ENCODE results near the gene TMEM14B.

The TMEM14B gene

DNA sequence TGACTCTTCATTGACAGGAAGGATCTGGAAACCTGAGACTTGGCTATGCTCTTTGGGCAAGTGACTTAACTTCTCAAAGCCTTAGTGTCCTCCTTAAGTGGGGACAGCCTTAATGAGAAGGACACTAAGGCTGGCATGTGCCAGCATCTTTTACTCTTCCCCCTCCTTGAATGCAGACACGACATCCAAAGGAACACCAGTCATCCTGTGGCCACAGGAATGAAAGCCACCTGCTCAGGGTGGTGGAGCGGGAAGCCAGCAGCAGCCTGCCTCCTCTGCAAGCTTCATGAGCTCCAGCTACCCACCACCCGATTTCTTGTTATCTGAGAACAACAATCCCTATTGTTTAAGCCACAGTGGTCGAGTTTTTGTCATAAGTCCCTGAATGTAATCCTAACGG lies 44.5 kb downstream of the TMEM14B start:
- H3K4me1 ChIP-seq (ENCODE audit: control insufficient read depth, insufficient read depth, low read length): no peaks in the 10 kb centered on the region

DNA sequence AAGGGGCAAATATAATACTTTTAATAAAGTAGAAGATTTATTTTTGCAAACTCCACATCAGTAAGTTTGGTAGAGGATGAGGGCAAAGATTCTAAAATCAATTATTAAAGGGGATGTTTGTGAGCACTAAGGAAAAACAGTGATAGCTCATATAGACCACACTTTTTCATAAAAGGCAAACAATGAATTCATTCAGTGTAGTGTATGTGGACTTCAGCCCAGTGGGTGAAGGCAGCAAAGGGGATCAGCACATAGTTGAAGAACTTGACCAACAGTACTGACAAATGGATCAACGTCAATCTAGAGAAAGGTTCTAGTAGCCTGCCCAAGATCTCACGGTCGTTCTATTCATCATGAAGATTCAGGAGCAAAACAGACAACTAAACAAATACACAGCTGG lies 45.4 kb downstream of the TMEM14B start:
- Histone ChIP-seq H3K27me3 (replicated peaks; ENCODE audit: control insufficient read depth, insufficient read depth, low read length) (no peaks in the 10 kb centered on the region), H3K4me3 (ENCODE audit: low read length) (no peak overlapping the region), H3K36me3 (ENCODE audit: control insufficient read depth, insufficient read depth, low read length, severe bottlenecking) (no peaks in the 10 kb centered on the region), H3K9me3 (ENCODE audit: control insufficient read depth, low read length) (no peaks in the 10 kb centered on the region), H3K4me1 (ENCODE audit: control insufficient read depth, insufficient read depth, low read length) (no peaks in the 10 kb centered on the region), H3K9ac (ENCODE audit: low read length) (no peak overlapping the region)
- no peak for DNase-seq (ENCODE audit: low read depth)

More for the DNA sequence above, 44.5 kb downstream of the TMEM14B start:
- no peak for DNase-seq (ENCODE audit: low read depth)
- Histone ChIP-seq H3K27me3 (replicated peaks; ENCODE audit: control insufficient read depth, insufficient read depth, low read length) (no peaks in the 10 kb centered on the region), H3K36me3 (ENCODE audit: control insufficient read depth, insufficient read depth, low read length, severe bottlenecking) (no peaks in the 10 kb centered on the region), H3K9me3 (ENCODE audit: control insufficient read depth, low read length) (no peaks in the 10 kb centered on the region), H3K4me3 (ENCODE audit: low read length) (no peak overlapping the region), H3K9ac (ENCODE audit: low read length) (no peak overlapping the region)

DNA sequence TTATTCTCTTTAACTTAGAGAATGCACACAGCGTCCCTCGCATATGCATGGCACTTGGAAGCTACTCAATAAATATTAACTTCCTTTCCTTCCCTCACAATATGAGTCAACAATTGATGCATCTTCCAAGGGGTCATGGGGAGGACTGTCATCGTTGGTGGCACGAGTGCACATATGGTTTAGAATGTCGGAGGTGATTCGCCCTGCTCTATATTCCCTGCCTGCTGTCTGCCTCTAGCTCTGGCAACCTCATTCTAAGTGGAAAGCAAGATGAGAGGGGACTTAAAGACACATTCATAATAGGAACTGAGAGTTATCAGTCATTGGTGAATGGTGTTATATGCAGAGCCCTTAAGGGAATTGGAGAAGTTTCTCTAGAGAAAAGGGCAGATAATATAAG lies 46.1 kb downstream of the TMEM14B start:
- no peaks in the 10 kb centered on the region for H3K4me1 ChIP-seq (ENCODE audit: control insufficient read depth, insufficient read depth, low read length)
- H3K27me3 ChIP-seq (replicated peaks; ENCODE audit: control insufficient read depth, insufficient read depth, low read length): no peaks in the 10 kb centered on the region
- H3K9me3 ChIP-seq (ENCODE audit: control insufficient read depth, low read length): no peaks in the 10 kb centered on the region
- no peak for DNase-seq (ENCODE audit: low read depth)
- no peaks in the 10 kb centered on the region for H3K36me3 ChIP-seq (ENCODE audit: control insufficient read depth, insufficient read depth, low read length, severe bottlenecking)
- no peak overlapping the region for H3K9ac ChIP-seq (ENCODE audit: low read length)
- H3K4me3 ChIP-seq (ENCODE audit: low read length): no peak overlapping the region

DNA sequence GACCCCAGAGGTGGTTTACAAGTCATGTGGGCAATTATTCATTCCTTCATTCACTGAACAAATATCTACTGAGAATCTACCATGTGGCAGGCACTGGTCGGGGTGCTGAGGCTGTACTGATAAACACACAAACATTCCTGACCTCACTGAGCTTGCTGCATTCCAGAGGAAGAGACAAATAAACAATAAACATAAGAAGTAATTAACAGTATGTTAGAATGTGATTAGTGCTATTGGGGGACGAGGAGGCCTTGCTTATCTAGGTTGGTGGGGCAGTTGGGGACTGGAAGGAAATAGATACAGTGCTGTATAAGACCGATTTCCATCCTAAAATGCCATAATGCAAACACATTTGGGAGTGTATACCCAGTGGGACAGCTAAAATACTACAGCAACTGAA lies 46.6 kb downstream of the TMEM14B start:
- no peak overlapping the region for H3K9ac ChIP-seq (ENCODE audit: low read length)
- DNase-seq (ENCODE audit: low read depth): no peak
- H3K9me3 ChIP-seq (ENCODE audit: control insufficient read depth, low read length): no peaks in the 10 kb centered on the region
- H3K27me3 ChIP-seq (replicated peaks; ENCODE audit: control insufficient read depth, insufficient read depth, low read length): no peaks in the 10 kb centered on the region
- no peak overlapping the region for H3K4me3 ChIP-seq (ENCODE audit: low read length)
- H3K36me3 ChIP-seq (ENCODE audit: control insufficient read depth, insufficient read depth, low read length, severe bottlenecking): no peaks in the 10 kb centered on the region
- H3K4me1 ChIP-seq (ENCODE audit: control insufficient read depth, insufficient read depth, low read length): no peaks in the 10 kb centered on the region

DNA sequence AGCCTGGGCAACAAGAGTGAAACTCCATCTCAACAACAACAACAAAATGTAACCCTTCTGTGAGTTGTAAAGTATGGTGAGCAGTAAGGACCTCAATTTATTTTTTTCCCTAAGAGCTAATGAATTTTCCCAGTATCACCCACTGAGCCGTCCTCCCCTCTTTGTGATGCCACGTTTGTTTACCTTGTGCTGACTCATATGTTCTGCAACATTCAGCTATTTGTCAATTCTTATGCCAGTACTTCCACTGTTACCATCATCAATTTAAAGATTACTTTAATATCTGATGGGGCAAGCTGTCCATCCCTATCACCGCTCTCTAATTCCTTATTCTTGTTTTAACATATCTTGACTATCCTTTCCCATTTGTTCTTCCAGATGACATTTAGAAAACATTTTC lies 53.2 kb downstream of the TMEM14B start:
- peak; percentile 37 for DNase-seq (ENCODE audit: low read depth)
- no peak overlapping the region for H3K9ac ChIP-seq (ENCODE audit: low read length)
- H3K4me1 ChIP-seq (ENCODE audit: control insufficient read depth, insufficient read depth, low read length): no peaks in the 10 kb centered on the region
- H3K36me3 ChIP-seq (ENCODE audit: control insufficient read depth, insufficient read depth, low read length, severe bottlenecking): no peaks in the 10 kb centered on the region
- no peak overlapping the region for H3K4me3 ChIP-seq (ENCODE audit: low read length)
- no peaks in the 10 kb centered on the region for H3K9me3 ChIP-seq (ENCODE audit: control insufficient read depth, low read length)
- no peaks in the 10 kb centered on the region for H3K27me3 ChIP-seq (replicated peaks; ENCODE audit: control insufficient read depth, insufficient read depth, low read length)

DNA sequence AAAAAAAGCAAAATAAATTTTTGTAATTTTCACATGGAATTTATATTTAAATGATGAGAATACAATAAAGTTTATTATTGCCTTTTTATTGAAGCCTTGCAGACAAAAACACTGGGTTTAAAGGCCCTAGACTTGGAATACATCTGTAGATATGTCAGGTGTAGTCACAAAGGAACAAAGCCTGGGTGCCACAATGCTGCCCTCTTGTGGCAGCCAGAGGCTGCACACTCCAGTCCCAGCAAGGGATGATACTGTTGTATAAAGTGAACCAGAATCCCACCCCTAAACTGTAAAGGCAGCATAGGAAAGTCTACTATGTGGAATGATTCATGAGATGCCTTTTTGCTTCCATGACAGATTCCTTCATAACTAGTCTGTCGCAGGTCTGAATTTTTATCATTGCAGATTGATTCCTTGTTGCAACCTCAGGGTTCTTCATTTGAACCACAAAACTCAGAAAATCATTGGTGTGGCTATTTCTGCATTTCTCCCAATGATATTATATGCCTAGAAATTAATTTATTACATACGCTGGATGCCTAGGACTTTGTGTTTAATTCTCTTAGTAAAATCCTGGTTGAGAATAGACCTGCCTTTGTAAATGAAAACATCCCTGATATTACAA lies 53.7 kb downstream of the TMEM14B start:
- no peak overlapping the region for H3K4me3 ChIP-seq (ENCODE audit: low read length)
- H3K9me3 ChIP-seq (ENCODE audit: control insufficient read depth, low read length): no peaks in the 10 kb centered on the region
- H3K4me1 ChIP-seq (ENCODE audit: control insufficient read depth, insufficient read depth, low read length): no peaks in the 10 kb centered on the region
- no peaks in the 10 kb centered on the region for H3K36me3 ChIP-seq (ENCODE audit: control insufficient read depth, insufficient read depth, low read length, severe bottlenecking)
- H3K9ac ChIP-seq (ENCODE audit: low read length): no peak overlapping the region
- peak; percentile 72 for DNase-seq (ENCODE audit: low read depth)
- H3K27me3 ChIP-seq (replicated peaks; ENCODE audit: control insufficient read depth, insufficient read depth, low read length): no peaks in the 10 kb centered on the region

All from adipocyte (in vitro differentiated cells).